ENCODE data around the gene NEDD8. TPM values are rescaled to one million over a fixed set of nuclear protein-coding genes. Genes with fewer than 3 reads are reported as not detected.
"Not testable (repeated sequence)": the region's sequence is repeated elsewhere in the genome, so short reads cannot be mapped to it uniquely, and the experiment has no call there.

NEDD8 gene
- total and polyA plus RNA-seq, 8 donors: 85.4 to 244 (median 166) TPM; not detected in 1

GRCh38 chr14:24206260-24207103 is 25.7 kb downstream of the NEDD8 start:
- 95 to 98% (median 96%) methylated on average over 11 of the region's 11 CpGs for WGBS, 5 donors
- no peaks in the 10 kb centered on the region for H3K27me3 ChIP-seq
- no peak overlapping the region for H3K27ac ChIP-seq
- peaks cover 56 to 89% (median 79%) of the 10 kb centered on the region in 4 donors for H3K36me3 ChIP-seq
- intact Hi-C loops (cut with DNase I; ENCODE audit: low total_unique reads): no loop called here
- no peak for DNase-seq
- H3K4me3 ChIP-seq: no peak overlapping the region
- no peaks in the 10 kb centered on the region for H3K9me3 ChIP-seq
- peaks cover 0 to 11% (median 2%) of the 10 kb centered on the region in 4 donors for H3K4me1 ChIP-seq
- TF ChIP-seq CTCF (IDR thresholded peaks at IDR 0.05): no peak
- no peak for TF ChIP-seq POLR2A (IDR thresholded peaks at IDR 0.05)
- TF ChIP-seq POLR2AphosphoS5 (IDR thresholded peaks at IDR 0.05): no peak
- no peak for TF ChIP-seq EP300 (IDR thresholded peaks at IDR 0.05)

GRCh38 chr14:24204163-24205146 is 27.7 kb downstream of the NEDD8 start:
- WGBS, 5 donors: 89 to 93% (median 91%) methylated on average over 7 of the region's 7 CpGs
- DNase-seq: no peak
- intact Hi-C loops (cut with DNase I; ENCODE audit: low total_unique reads): no loop called here
- Histone ChIP-seq H3K4me3 (no peak overlapping the region), H3K9me3 (no peaks in the 10 kb centered on the region), H3K36me3 (peaks cover 39 to 86% (median 70%) of the 10 kb centered on the region in 4 donors), H3K27ac (no peak overlapping the region), H3K27me3 (no peaks in the 10 kb centered on the region), H3K4me1 (no peaks in the 10 kb centered on the region)
- TF ChIP-seq CTCF (IDR thresholded peaks at IDR 0.05) (no peak), POLR2AphosphoS5 (IDR thresholded peaks at IDR 0.05) (no peak), EP300 (IDR thresholded peaks at IDR 0.05) (no peak), POLR2A (IDR thresholded peaks at IDR 0.05) (no peak)

GRCh38 chr14:24203249-24203886 is 28.8 kb downstream of the NEDD8 start:
- H3K9me3 ChIP-seq; H3K27ac ChIP-seq; intact Hi-C loops (cut with DNase I; ENCODE audit: low total_unique reads); H3K4me3 ChIP-seq; H3K27me3 ChIP-seq; DNase-seq: not testable (repeated sequence)
- peaks cover 30 to 79% (median 63%) of the 10 kb centered on the region in 4 donors for H3K36me3 ChIP-seq
- whole genome bisulfite sequencing, 5 donors: 94 to 98% (median 95%) methylated on average over 16 of the region's 16 CpGs
- H3K4me1 ChIP-seq: peaks cover 0 to 10% (median 5%) of the 10 kb centered on the region in 4 donors

GRCh38 chr14:24202538-24202937 is 29.6 kb downstream of the NEDD8 start:
- H3K27me3 ChIP-seq; DNase-seq; H3K27ac ChIP-seq; H3K4me3 ChIP-seq; H3K9me3 ChIP-seq; intact Hi-C loops (cut with DNase I; ENCODE audit: low total_unique reads): not testable (repeated sequence)
- Histone ChIP-seq H3K4me1 (peaks cover 0 to 17% (median 11%) of the 10 kb centered on the region in 4 donors), H3K36me3 (peaks cover 25 to 71% (median 54%) of the 10 kb centered on the region in 4 donors)
- 90 to 93% (median 91%) methylated on average over 8 of the region's 8 CpGs for WGBS, 5 donors
